A549 (cell line): ENCODE results near the gene CA12. TPM values are rescaled to one million over a fixed set of nuclear protein-coding genes. Genes with fewer than 3 reads are reported as not detected.

Experiments used
- ATAC-seq, 2 experiments: fragments of 200-7000 bp in 1 of 2; fragments of >200 bp in 1 of 2; cut with Nextera tagmentation in 1 of 2; cut with Tn5 transposase in 1 of 2; 3 replicates each; pipeline versions ENCODE4 v1.8.0 to v1.9.1; 2018 to 2020; ENCODE audit warnings: mild to moderate bottlenecking in 1 of 2, moderate library complexity in 1 of 2
- CTCF ChIA-PET: fragments of 300-600 bp; sonication (Branson Sonifier 250); formaldehyde crosslinking; extraction: SDS; loops from one replicate; lab custom pipeline; 2021; ENCODE audit warnings: antibody characterized with exemption, inconsistent platforms; lab: Yijun Ruan, JAX
- POLR2A ChIA-PET: fragments of 350-600 bp; formaldehyde crosslinking; extraction: SDS; loops from one replicate; lab custom pipeline; 2021; ENCODE audit warnings: antibody characterized with exemption, inconsistent platforms; lab: Yijun Ruan, JAX
- DNase-seq, 2 experiments: peaks; one replicate each; pipeline versions ENCODE4 v3.0.0 to v3.0.0-alpha.2; 2011 to 2016; ENCODE audit warnings: low read depth in 1 of 2, low spot score in 1 of 2
- FAIRE-seq: peaks from 2 replicates; lab custom pipeline; 2011; peaks lifted over from hg19 to GRCh38; lab: Jason Lieb, UNC
- H3K27ac ChIP-seq, 2 experiments: fragments of >200 bp; sonication (Bioruptor Twin); formaldehyde crosslinking; 3 replicates each; pipeline ENCODE4 v1.5.1; 2016 to 2017
- H3K4me1 ChIP-seq: fragments of >200 bp; sonication (Bioruptor Twin); formaldehyde crosslinking; 3 replicates; pipeline ENCODE4 v1.6.1; 2016
- H3K4me2 ChIP-seq: fragments of >200 bp; sonication (Bioruptor Twin); formaldehyde crosslinking; 3 replicates; pipeline ENCODE4 v1.6.1; 2016
- H3K4me3 ChIP-seq: fragments of >200 bp; sonication (Bioruptor Twin); formaldehyde crosslinking; 3 replicates; pipeline ENCODE4 v1.5.1; 2016
- H3K9me3 ChIP-seq: fragments of >200 bp; sonication (Bioruptor Twin); formaldehyde crosslinking; 3 replicates; pipeline ENCODE4 v1.6.1; 2016
- ATOH8 ChIP-seq: fragments of 250-450 bp; sonication (Bioruptor Pico); IDR thresholded peaks from 2 replicates; pipeline ENCODE4 v1.5.0; 2020; ENCODE audit warnings: low read depth, mild to moderate bottlenecking, moderate library complexity
- CBX2 ChIP-seq: fragments of 200-600 bp; sonication (generic); IDR thresholded peaks from 2 replicates; pipeline ENCODE4 v1.6.1; 2016; ENCODE audit warnings: low read depth, mild to moderate bottlenecking, borderline replicate concordance
- CEBPB ChIP-seq, 2 experiments: fragments of >200 bp in 1 of 2; sonication (Bioruptor Twin) in 1 of 2; formaldehyde crosslinking in 1 of 2; IDR thresholded peaks; 2 replicates each; pipeline ENCODE4 v1.6.1; 2012 to 2016
- CHD2 ChIP-seq: fragments of 150-350 bp; IDR thresholded peaks from 2 replicates; pipeline ENCODE4 v1.6.1; 2014; ENCODE audit warnings: low read length; ENCODE audit not compliant: partially characterized antibody
- E2F6 ChIP-seq: IDR thresholded peaks from 2 replicates; pipeline ENCODE4 v1.6.1; 2012; ENCODE audit warnings: low read depth, borderline replicate concordance
- ELK1 ChIP-seq: fragments of 150-350 bp; IDR thresholded peaks from 2 replicates; pipeline ENCODE4 v1.6.1; 2014; ENCODE audit warnings: low read depth, mild to moderate bottlenecking, low read length
- ESRRA ChIP-seq: fragments of 150-350 bp; IDR thresholded peaks from 2 replicates; pipeline ENCODE4 v1.6.1; 2014; ENCODE audit warnings: mild to moderate bottlenecking, low read length, borderline replicate concordance
- FOSB ChIP-seq: fragments of 250-450 bp; sonication (Bioruptor Pico); IDR thresholded peaks from 2 replicates; pipeline ENCODE4 v1.5.0; 2020; ENCODE audit warnings: mild to moderate bottlenecking, moderate library complexity
- FOXS1 ChIP-seq: fragments of 250-450 bp; sonication (Bioruptor Pico); IDR thresholded peaks from 2 replicates; pipeline ENCODE4 v1.5.0; 2020; ENCODE audit warnings: mild to moderate bottlenecking, moderate library complexity
- HEYL ChIP-seq: fragments of 250-450 bp; sonication (Bioruptor Pico); IDR thresholded peaks from 2 replicates; pipeline ENCODE4 v1.8.0; 2021; ENCODE audit warnings: mild to moderate bottlenecking, moderate library complexity
- HOXB13 ChIP-seq: fragments of 250-450 bp; sonication (Bioruptor Pico); IDR thresholded peaks from 2 replicates; pipeline ENCODE4 v1.5.0; 2020; ENCODE audit warnings: low read depth, mild to moderate bottlenecking, moderate library complexity
- JUNB ChIP-seq: fragments of >200 bp; sonication (Bioruptor Twin); formaldehyde crosslinking; IDR thresholded peaks from 2 replicates; pipeline ENCODE4 v1.6.1; 2016
- KDM5A ChIP-seq: fragments of 200-600 bp; sonication (generic); IDR thresholded peaks from 2 replicates; pipeline ENCODE4 v1.6.1; 2016; ENCODE audit warnings: antibody characterized with exemption, mild to moderate bottlenecking
- MYC ChIP-seq: IDR thresholded peaks from 2 replicates; pipeline ENCODE4 v1.6.1; 2012; ENCODE audit warnings: mild to moderate bottlenecking, inconsistent platforms, low read length, improper control_type of control experiment, borderline replicate concordance
- PBX3 ChIP-seq: IDR thresholded peaks from 2 replicates; pipeline ENCODE4 v1.6.1; 2012
- PHF8 ChIP-seq: fragments of 200-600 bp; sonication (generic); IDR thresholded peaks from 2 replicates; pipeline ENCODE4 v1.6.1; 2016; ENCODE audit warnings: low read depth, mild to moderate bottlenecking, antibody characterized with exemption, moderate library complexity, borderline replicate concordance
- POLR2AphosphoS2 ChIP-seq: conservative IDR thresholded peaks from 2 replicates; pipeline ENCODE4 v1.6.1; 2012; ENCODE audit warnings: low read length, improper control_type of control experiment, inconsistent platforms
- RARB ChIP-seq: fragments of 250-450 bp; sonication (Bioruptor Pico); IDR thresholded peaks from 2 replicates; pipeline ENCODE4 v1.8.0; 2021; ENCODE audit warnings: mild to moderate bottlenecking, moderate library complexity
- RCOR1 ChIP-seq: fragments of 150-350 bp; IDR thresholded peaks from 2 replicates; pipeline ENCODE4 v1.6.1; 2014; ENCODE audit warnings: antibody characterized with exemption, low read length, low read depth
- SREBF2 ChIP-seq: fragments of 450-650 bp; IDR thresholded peaks from 2 replicates; pipeline ENCODE4 v1.6.1; 2014; ENCODE audit warnings: mild to moderate bottlenecking, moderate library complexity
- TFCP2L1 ChIP-seq: fragments of 250-450 bp; sonication (Bioruptor Pico); IDR thresholded peaks from 2 replicates; pipeline ENCODE4 v1.5.0; 2021; ENCODE audit warnings: mild to moderate bottlenecking
- TP53 ChIP-seq: fragments of 250-450 bp; sonication (Bioruptor Pico); IDR thresholded peaks from 2 replicates; pipeline ENCODE4 v1.5.0; 2021; ENCODE audit warnings: mild to moderate bottlenecking, moderate library complexity
- USF2 ChIP-seq: fragments of 450-650 bp; IDR thresholded peaks from 2 replicates; pipeline ENCODE4 v1.6.1; 2014; ENCODE audit warnings: antibody characterized with exemption
- ZC3H11A ChIP-seq: fragments of 450-650 bp; IDR thresholded peaks from 2 replicates; pipeline ENCODE4 v1.6.1; 2014; ENCODE audit warnings: antibody characterized with exemption, mild to moderate bottlenecking
- WGBS: methylation state at CpG from one replicate; pipeline ENCODE4 v1.1.6; 2017; ENCODE audit errors: missing lambda C conversion rate; 5-methylcytosine and 5-hydroxymethylcytosine counted together
- polyA plus RNA-seq, 4 experiments: library from polyadenylated mRNA; depleted of rRNA in 3 of 4; stranded (reverse); fragments of >200 nt; fragmentation: RNase III in 1 of 4; extraction: RNeasy Plus Mini Kit Qiagen cat#74134 plus additional on column Dnase treatment in 1 of 4; gene quantifications; 2 replicates in 3 of 4; 3 replicates in 1 of 4; pipeline ENCODE4 v1.2.3, GENCODE V29; 2011 to 2017

CA12 gene
- polyA plus RNA-seq, 2 of the 4 experiments (the other 2 are of a cell fraction), result 129 to 323 TPM

GRCh38 chr15:63335543-63336240 is 46.0 kb downstream of the CA12 start:
- ATAC-seq (no peak), FAIRE-seq (no peak), DNase-seq (no peak)
- no peak overlapping the region for H3K4me3 ChIP-seq
- 82% methylated on average over 8 of the region's 8 CpGs for WGBS
- no peak overlapping the region for H3K27ac ChIP-seq
- TF ChIP-seq KDM5A, result no peak
- no peak for TF ChIP-seq ESRRA
- TF ChIP-seq ZC3H11A, result no peak
- no peak for TF ChIP-seq CEBPB (IDR thresholded peaks at IDR 0.05)
- no peak for TF ChIP-seq ELK1
- TF ChIP-seq, all 56 proteins: peak for 0
- Histone ChIP-seq H3K4me2 (no peak overlapping the region), H3K9me3 (no peaks in the 10 kb centered on the region), H3K4me1 (peaks cover 19% of the 10 kb centered on the region)
- ChIA-PET POLR2A (no interaction called here), CTCF (interaction anchor here (0.9 to 1.5 kb wide), 4 partner anchors 33 to 47 kb away, joined by 3 to 5 read pairs (median 4); no protein-coding TSS in a partner anchor)

GRCh38 chr15:63334821-63335220 is 46.8 kb downstream of the CA12 start:
- 80% methylated on average over 2 of the region's 2 CpGs for WGBS
- no peak overlapping the region; a peak in 1 of 6 replicates for H3K27ac ChIP-seq
- no peaks in the 10 kb centered on the region for H3K9me3 ChIP-seq
- peaks cover 19% of the 10 kb centered on the region for H3K4me1 ChIP-seq
- no peak for ATAC-seq
- POLR2A ChIA-PET, result no interaction called here
- TF ChIP-seq RCOR1 (no peak), E2F6 (no peak), USF2 (no peak), CBX2 (no peak), SREBF2 (no peak), ESRRA (no peak), ATOH8 (CRISPR knock-in tag) (no peak), TFCP2L1 (CRISPR knock-in tag) (no peak), HEYL (CRISPR knock-in tag) (no peak), PHF8 (no peak), FOSB (CRISPR knock-in tag) (no peak), PBX3 (no peak)
- TF ChIP-seq, all 56 proteins: peak for 0
- no peak overlapping the region for H3K4me2 ChIP-seq
- no peak for FAIRE-seq
- no peak for DNase-seq
- CTCF ChIA-PET, result no interaction called here
- H3K4me3 ChIP-seq, result no peak overlapping the region

GRCh38 chr15:63332367-63333124 is 49.1 kb downstream of the CA12 start:
- peak; percentile 76 to 77 for DNase-seq
- Histone ChIP-seq H3K4me1 (peaks cover 19% of the 10 kb centered on the region), H3K9me3 (no peaks in the 10 kb centered on the region), H3K4me3 (no peak overlapping the region), H3K4me2 (peak overlapping the region; percentile 45), H3K27ac (peak overlapping the region; percentile 63 to 67; a peak in 4 of 6 replicates)
- POLR2A ChIA-PET, result no interaction called here
- peak; percentile 78 to 81 for ATAC-seq
- CTCF ChIA-PET, result interaction anchor here (0.7 to 2.1 kb wide), 6 partner anchors 9 to 134 kb away, joined by 3 to 6 read pairs (median 3); no protein-coding TSS in a partner anchor
- 31% methylated on average over 9 of the region's 9 CpGs for WGBS
- FAIRE-seq, result peak; percentile 74
- no peak for TF ChIP-seq CHD2
- no peak for TF ChIP-seq TP53
- TF ChIP-seq HOXB13 (CRISPR knock-in tag), result no peak
- TF ChIP-seq MYC, result no peak
- 0 out of 2 replicates have a peak, but pooled peaks have one; percentile 26 for TF ChIP-seq TFCP2L1 (CRISPR knock-in tag)
- no peak for TF ChIP-seq E2F6
- no peak for TF ChIP-seq RARB (CRISPR knock-in tag)
- no peak for TF ChIP-seq FOXS1
- TF ChIP-seq CBX2, result no peak
- peak; percentile 30; the same call in 1 of the 2 replicates for TF ChIP-seq JUNB
- no peak for TF ChIP-seq USF2
- no peak for TF ChIP-seq POLR2AphosphoS2
